A549 (cell line): ENCODE data around the gene CAV2. TPM values are rescaled to one million over a fixed set of nuclear protein-coding genes. Genes with fewer than 3 reads are reported as not detected.
A peak's percentile ranks its signal among the peaks of the same experiment; 100 is the strongest.

ENCODE experiments used
- ATAC-seq, 2 experiments: fragments of 200-7000 bp in 1 of 2; fragments of >200 bp in 1 of 2; cut with Nextera tagmentation in 1 of 2; cut with Tn5 transposase in 1 of 2; 3 replicates each; pipeline versions ENCODE4 v1.8.0 to v1.9.1; 2018 to 2020; ENCODE audit warnings: mild to moderate bottlenecking in 1 of 2, moderate library complexity in 1 of 2
- CTCF ChIA-PET: fragments of 300-600 bp; sonication (Branson Sonifier 250); formaldehyde crosslinking; extraction: SDS; loops from one replicate; lab custom pipeline; 2021; ENCODE audit warnings: antibody characterized with exemption, inconsistent platforms; lab: Yijun Ruan, JAX
- POLR2A ChIA-PET: fragments of 350-600 bp; formaldehyde crosslinking; extraction: SDS; loops from one replicate; lab custom pipeline; 2021; ENCODE audit warnings: antibody characterized with exemption, inconsistent platforms; lab: Yijun Ruan, JAX
- DNase-seq, 2 experiments: peaks; one replicate each; pipeline versions ENCODE4 v3.0.0 to v3.0.0-alpha.2; 2011 to 2016; ENCODE audit warnings: low read depth in 1 of 2, low spot score in 1 of 2
- FAIRE-seq: peaks from 2 replicates; lab custom pipeline; 2011; peaks lifted over from hg19 to GRCh38; lab: Jason Lieb, UNC
- H3K27ac ChIP-seq, 2 experiments: fragments of >200 bp; sonication (Bioruptor Twin); formaldehyde crosslinking; 3 replicates each; pipeline ENCODE4 v1.5.1; 2016 to 2017
- H3K4me1 ChIP-seq: fragments of >200 bp; sonication (Bioruptor Twin); formaldehyde crosslinking; 3 replicates; pipeline ENCODE4 v1.6.1; 2016
- H3K4me2 ChIP-seq: fragments of >200 bp; sonication (Bioruptor Twin); formaldehyde crosslinking; 3 replicates; pipeline ENCODE4 v1.6.1; 2016
- H3K4me3 ChIP-seq: fragments of >200 bp; sonication (Bioruptor Twin); formaldehyde crosslinking; 3 replicates; pipeline ENCODE4 v1.5.1; 2016
- H3K9me3 ChIP-seq: fragments of >200 bp; sonication (Bioruptor Twin); formaldehyde crosslinking; 3 replicates; pipeline ENCODE4 v1.6.1; 2016
- CEBPB ChIP-seq, 2 experiments: fragments of >200 bp in 1 of 2; sonication (Bioruptor Twin) in 1 of 2; formaldehyde crosslinking in 1 of 2; IDR thresholded peaks; 2 replicates each; pipeline ENCODE4 v1.6.1; 2012 to 2016
- EP300 ChIP-seq, 2 experiments: fragments of >200 bp; sonication (Bioruptor Twin); formaldehyde crosslinking; IDR thresholded peaks; 2 replicates in 1 of 2; 3 replicates in 1 of 2; pipeline ENCODE4 v1.6.1; 2016 to 2017
- ESRRA ChIP-seq: fragments of 150-350 bp; IDR thresholded peaks from 2 replicates; pipeline ENCODE4 v1.6.1; 2014; ENCODE audit warnings: mild to moderate bottlenecking, low read length, borderline replicate concordance
- GATA3 ChIP-seq: IDR thresholded peaks from 2 replicates; pipeline ENCODE4 v1.6.1; 2012; ENCODE audit warnings: borderline replicate concordance
- HOXA7 ChIP-seq: fragments of 250-450 bp; sonication (Bioruptor Pico); IDR thresholded peaks from 2 replicates; pipeline ENCODE4 v1.5.0; 2020; ENCODE audit warnings: mild to moderate bottlenecking, moderate library complexity
- KDM1A ChIP-seq: fragments of 200-600 bp; sonication (generic); IDR thresholded peaks from 2 replicates; pipeline ENCODE4 v1.6.1; 2016; ENCODE audit warnings: low read depth, mild to moderate bottlenecking
- KDM5A ChIP-seq: fragments of 200-600 bp; sonication (generic); IDR thresholded peaks from 2 replicates; pipeline ENCODE4 v1.6.1; 2016; ENCODE audit warnings: antibody characterized with exemption, mild to moderate bottlenecking
- MAFK ChIP-seq: fragments of 450-650 bp; IDR thresholded peaks from 2 replicates; pipeline ENCODE4 v1.6.1; 2014; ENCODE audit not compliant: partially characterized antibody
- MAZ ChIP-seq: fragments of 150-350 bp; IDR thresholded peaks from 2 replicates; pipeline ENCODE4 v1.6.1; 2014; ENCODE audit warnings: antibody characterized with exemption, low read depth, low read length, borderline replicate concordance
- MYC ChIP-seq: IDR thresholded peaks from 2 replicates; pipeline ENCODE4 v1.6.1; 2012; ENCODE audit warnings: mild to moderate bottlenecking, inconsistent platforms, low read length, improper control_type of control experiment, borderline replicate concordance
- NPAS2 ChIP-seq: fragments of 250-450 bp; sonication (Bioruptor Pico); IDR thresholded peaks from 2 replicates; pipeline ENCODE4 v1.8.0; 2022; ENCODE audit warnings: mild to moderate bottlenecking, moderate library complexity, borderline replicate concordance
- PHF8 ChIP-seq: fragments of 200-600 bp; sonication (generic); IDR thresholded peaks from 2 replicates; pipeline ENCODE4 v1.6.1; 2016; ENCODE audit warnings: low read depth, mild to moderate bottlenecking, antibody characterized with exemption, moderate library complexity, borderline replicate concordance
- POLR2AphosphoS2 ChIP-seq: conservative IDR thresholded peaks from 2 replicates; pipeline ENCODE4 v1.6.1; 2012; ENCODE audit warnings: low read length, improper control_type of control experiment, inconsistent platforms
- RAD21 ChIP-seq, 2 experiments: fragments of >200 bp in 1 of 2; sonication (Bioruptor Twin) in 1 of 2; formaldehyde crosslinking in 1 of 2; IDR thresholded peaks in 1 of 2; conservative IDR thresholded peaks in 1 of 2; 2 replicates in 1 of 2; 3 replicates in 1 of 2; pipeline ENCODE4 v1.6.1; 2012 to 2018; ENCODE audit warnings: inconsistent platforms in 1 of 2
- RARB ChIP-seq: fragments of 250-450 bp; sonication (Bioruptor Pico); IDR thresholded peaks from 2 replicates; pipeline ENCODE4 v1.8.0; 2021; ENCODE audit warnings: mild to moderate bottlenecking, moderate library complexity
- RNF2 ChIP-seq: fragments of 200-600 bp; sonication (generic); IDR thresholded peaks from 2 replicates; pipeline ENCODE4 v1.6.1; 2016; ENCODE audit warnings: low read depth, mild to moderate bottlenecking, antibody characterized with exemption, moderate library complexity, borderline replicate concordance
- SMC3 ChIP-seq: fragments of >200 bp; sonication (Bioruptor Twin); formaldehyde crosslinking; IDR thresholded peaks from 3 replicates; pipeline ENCODE4 v1.6.1; 2018; ENCODE audit warnings: inconsistent platforms
- WGBS: methylation state at CpG from one replicate; pipeline ENCODE4 v1.1.6; 2017; ENCODE audit errors: missing lambda C conversion rate; 5-methylcytosine and 5-hydroxymethylcytosine counted together
- polyA plus RNA-seq, 4 experiments: library from polyadenylated mRNA; depleted of rRNA in 3 of 4; stranded (reverse); fragments of >200 nt; fragmentation: RNase III in 1 of 4; extraction: RNeasy Plus Mini Kit Qiagen cat#74134 plus additional on column Dnase treatment in 1 of 4; gene quantifications; 2 replicates in 3 of 4; 3 replicates in 1 of 4; pipeline ENCODE4 v1.2.3, GENCODE V29; 2011 to 2017
- TF ChIP-seq, protein P1 (sequence below): IDR thresholded peaks from 2 replicates; pipeline ENCODE4 v1.6.1; 2012
- TF ChIP-seq, protein P2 (sequence below): fragments of >200 bp; sonication (Bioruptor Twin); formaldehyde crosslinking; IDR thresholded peaks from 2 replicates; pipeline ENCODE4 v1.6.1; 2016
- TF ChIP-seq, protein P3 (sequence below): IDR thresholded peaks from 2 replicates; pipeline ENCODE4 v1.6.1; 2012
- TF ChIP-seq, protein P4 (sequence below): IDR thresholded peaks from 2 replicates; pipeline ENCODE4 v1.6.1; 2012; ENCODE audit warnings: low read depth, borderline replicate concordance

CAV2 gene
- polyA plus RNA-seq, 2 of the 4 experiments (the other 2 are of a cell fraction): 156 to 257 TPM

DNA sequence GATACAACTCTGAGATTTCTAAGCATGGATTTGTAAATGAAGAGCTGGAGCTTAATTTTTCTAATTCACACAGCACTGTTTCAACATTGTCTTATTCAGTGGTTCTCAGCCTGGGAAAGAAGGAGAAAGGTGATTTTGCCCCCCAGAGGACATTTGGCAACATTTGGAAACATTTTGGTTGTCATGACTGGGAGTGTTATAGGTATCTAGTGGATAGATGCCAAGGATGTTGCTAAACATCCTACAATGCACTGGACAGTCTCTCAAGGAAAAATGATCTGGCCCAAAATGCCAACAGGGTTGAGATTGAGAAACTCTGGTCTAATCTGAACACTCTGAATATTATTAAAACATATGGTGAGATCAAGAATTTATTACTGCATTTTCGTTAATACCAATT, 3.8 kb upstream of the CAV2 start:
- CTCF ChIA-PET: interaction anchor here (0.9 to 9.8 kb wide), 2 partner anchors 31 to 237 kb away, joined by 3 to 54 read pairs; partner anchors contain the start of gene CAV1
- 86% methylated on average over 1 of the region's 1 CpG for WGBS
- TF ChIP-seq, protein P1, sequence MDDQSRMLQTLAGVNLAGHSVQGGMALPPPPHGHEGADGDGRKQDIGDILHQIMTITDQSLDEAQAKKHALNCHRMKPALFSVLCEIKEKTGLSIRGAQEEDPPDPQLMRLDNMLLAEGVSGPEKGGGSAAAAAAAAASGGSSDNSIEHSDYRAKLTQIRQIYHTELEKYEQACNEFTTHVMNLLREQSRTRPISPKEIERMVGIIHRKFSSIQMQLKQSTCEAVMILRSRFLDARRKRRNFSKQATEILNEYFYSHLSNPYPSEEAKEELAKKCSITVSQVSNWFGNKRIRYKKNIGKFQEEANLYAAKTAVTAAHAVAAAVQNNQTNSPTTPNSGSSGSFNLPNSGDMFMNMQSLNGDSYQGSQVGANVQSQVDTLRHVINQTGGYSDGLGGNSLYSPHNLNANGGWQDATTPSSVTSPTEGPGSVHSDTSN: no peak
- TF ChIP-seq RAD21 (conservative IDR thresholded peaks at IDR 0.05 in 1 of 2, IDR thresholded peaks at IDR 0.05 in 1 of 2) (peak; percentile 37 to 47; a peak in 4 of 5 replicates), EP300 (IDR thresholded peaks at IDR 0.05) (0 out of 5 replicates have a peak, but pooled peaks of 1 of the 2 experiments have one; percentile 26), CEBPB (IDR thresholded peaks at IDR 0.05) (peak; percentile 67 to 83; a peak in 3 of 4 replicates), SMC3 (peak; percentile 38; the same call in 1 of the 3 replicates)
- Histone ChIP-seq H3K4me3 (no peak overlapping the region), H3K9me3 (peaks cover 6% of the 10 kb centered on the region; the same call in 1 of the 3 replicates), H3K27ac (peak overlapping the region; percentile 78 to 82), H3K4me1 (peaks cover 64% of the 10 kb centered on the region), H3K4me2 (peak overlapping the region; percentile 54)
- FAIRE-seq (no peak), DNase-seq (peak; percentile 26 to 66), ATAC-seq (no peak)
- POLR2A ChIA-PET: no interaction called here

DNA sequence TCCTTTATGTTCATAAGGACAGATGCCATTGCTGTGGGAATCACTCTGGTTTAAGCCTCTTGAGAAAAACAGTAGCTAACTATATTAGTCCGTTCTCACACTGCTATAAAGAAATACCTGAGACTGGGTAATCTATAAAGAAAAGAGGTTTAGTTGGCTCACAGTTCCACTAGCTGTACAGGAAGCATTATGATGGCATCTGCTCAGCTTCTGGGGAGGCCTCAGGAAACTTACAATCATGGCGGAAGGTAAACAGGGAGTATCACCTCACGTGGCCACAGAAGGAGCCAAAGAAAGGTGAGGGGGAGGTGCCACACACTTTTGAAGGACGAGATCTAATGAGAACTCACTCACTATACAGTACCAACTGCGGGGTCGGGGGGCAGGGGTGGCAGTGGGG, 2.9 kb upstream of the CAV2 start:
- WGBS: 87% methylated on average over 6 of the region's 6 CpGs
- POLR2A ChIA-PET: no interaction called here
- DNase-seq (no peak), FAIRE-seq (no peak), ATAC-seq (no peak)
- Histone ChIP-seq H3K9me3 (peaks cover 6% of the 10 kb centered on the region; the same call in 1 of the 3 replicates), H3K4me3 (no peak overlapping the region), H3K4me2 (no peak overlapping the region), H3K27ac (peak overlapping the region; percentile 75 to 78), H3K4me1 (peaks cover 57% of the 10 kb centered on the region)
- CTCF ChIA-PET: interaction anchor here (0.8 to 9.8 kb wide), 5 partner anchors 10 to 238 kb away, joined by 3 to 54 read pairs (median 3); partner anchors contain the start of gene CAV1
- TF ChIP-seq MAZ: no peak
- TF ChIP-seq MYC: no peak
- TF ChIP-seq NPAS2 (CRISPR knock-in tag): no peak
- no peak for TF ChIP-seq POLR2AphosphoS2
- TF ChIP-seq KDM1A: no peak
- TF ChIP-seq HOXA7: no peak
- no peak for TF ChIP-seq RAD21 (conservative IDR thresholded peaks at IDR 0.05 in 1 of 2, IDR thresholded peaks at IDR 0.05 in 1 of 2)
- TF ChIP-seq PHF8: no peak
- no peak for TF ChIP-seq ESRRA
- TF ChIP-seq KDM5A: no peak
- TF ChIP-seq GATA3: no peak
- TF ChIP-seq, protein P2, sequence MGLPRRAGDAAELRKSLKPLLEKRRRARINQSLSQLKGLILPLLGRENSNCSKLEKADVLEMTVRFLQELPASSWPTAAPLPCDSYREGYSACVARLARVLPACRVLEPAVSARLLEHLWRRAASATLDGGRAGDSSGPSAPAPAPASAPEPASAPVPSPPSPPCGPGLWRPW: no peak
- no peak for TF ChIP-seq RARB (CRISPR knock-in tag)
- TF ChIP-seq, protein P3, sequence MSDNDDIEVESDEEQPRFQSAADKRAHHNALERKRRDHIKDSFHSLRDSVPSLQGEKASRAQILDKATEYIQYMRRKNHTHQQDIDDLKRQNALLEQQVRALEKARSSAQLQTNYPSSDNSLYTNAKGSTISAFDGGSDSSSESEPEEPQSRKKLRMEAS: no peak
- TF ChIP-seq RNF2: no peak

DNA sequence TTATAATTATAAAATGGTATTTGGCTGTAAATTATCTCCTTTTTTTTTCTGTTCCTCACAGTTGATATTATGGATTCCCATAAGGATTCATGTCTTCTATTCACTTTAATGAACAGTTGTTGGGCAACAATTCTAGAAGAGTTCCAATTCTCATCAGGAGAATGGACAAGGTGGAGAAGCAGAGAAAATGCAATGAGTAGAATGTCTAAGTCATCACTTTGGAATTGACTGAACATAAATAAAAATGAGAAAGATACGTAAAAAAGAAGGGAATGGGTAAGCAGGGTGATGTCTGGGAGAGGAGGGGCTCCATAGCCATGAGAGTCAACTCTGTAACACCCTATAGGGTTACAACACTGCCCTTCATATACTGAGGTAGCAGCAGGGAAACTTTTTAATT, 1.8 kb upstream of the CAV2 start:
- 54% methylated on average over 1 of the region's 1 CpG for WGBS
- FAIRE-seq (no peak), DNase-seq (no peak), ATAC-seq (no peak)
- TF ChIP-seq, protein P4, sequence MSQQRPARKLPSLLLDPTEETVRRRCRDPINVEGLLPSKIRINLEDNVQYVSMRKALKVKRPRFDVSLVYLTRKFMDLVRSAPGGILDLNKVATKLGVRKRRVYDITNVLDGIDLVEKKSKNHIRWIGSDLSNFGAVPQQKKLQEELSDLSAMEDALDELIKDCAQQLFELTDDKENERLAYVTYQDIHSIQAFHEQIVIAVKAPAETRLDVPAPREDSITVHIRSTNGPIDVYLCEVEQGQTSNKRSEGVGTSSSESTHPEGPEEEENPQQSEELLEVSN: no peak
- no peak for TF ChIP-seq GATA3
- TF ChIP-seq MAFK: peak; percentile 27
- CTCF ChIA-PET: interaction anchor here (2.7 to 9.8 kb wide), 3 partner anchors 26 to 239 kb away, joined by 7 to 54 read pairs (median 12); partner anchors contain the start of gene CAV1
- Histone ChIP-seq H3K4me2 (peak overlapping the region; percentile 74), H3K4me3 (no peak overlapping the region), H3K9me3 (peaks cover 6% of the 10 kb centered on the region; the same call in 1 of the 3 replicates), H3K27ac (peak overlapping the region; percentile 41 to 94; a peak in 5 of 6 replicates), H3K4me1 (peaks cover 57% of the 10 kb centered on the region)
- POLR2A ChIA-PET: no interaction called here
